Measurements from ENCODE around the gene CASQ1. TPM values are rescaled to one million over a fixed set of nuclear protein-coding genes. Genes with fewer than 3 reads are reported as not detected.

CASQ1 gene
- 0.15 TPM in 1 of 2 replicates, not detected in the other for total RNA-seq

DNA sequence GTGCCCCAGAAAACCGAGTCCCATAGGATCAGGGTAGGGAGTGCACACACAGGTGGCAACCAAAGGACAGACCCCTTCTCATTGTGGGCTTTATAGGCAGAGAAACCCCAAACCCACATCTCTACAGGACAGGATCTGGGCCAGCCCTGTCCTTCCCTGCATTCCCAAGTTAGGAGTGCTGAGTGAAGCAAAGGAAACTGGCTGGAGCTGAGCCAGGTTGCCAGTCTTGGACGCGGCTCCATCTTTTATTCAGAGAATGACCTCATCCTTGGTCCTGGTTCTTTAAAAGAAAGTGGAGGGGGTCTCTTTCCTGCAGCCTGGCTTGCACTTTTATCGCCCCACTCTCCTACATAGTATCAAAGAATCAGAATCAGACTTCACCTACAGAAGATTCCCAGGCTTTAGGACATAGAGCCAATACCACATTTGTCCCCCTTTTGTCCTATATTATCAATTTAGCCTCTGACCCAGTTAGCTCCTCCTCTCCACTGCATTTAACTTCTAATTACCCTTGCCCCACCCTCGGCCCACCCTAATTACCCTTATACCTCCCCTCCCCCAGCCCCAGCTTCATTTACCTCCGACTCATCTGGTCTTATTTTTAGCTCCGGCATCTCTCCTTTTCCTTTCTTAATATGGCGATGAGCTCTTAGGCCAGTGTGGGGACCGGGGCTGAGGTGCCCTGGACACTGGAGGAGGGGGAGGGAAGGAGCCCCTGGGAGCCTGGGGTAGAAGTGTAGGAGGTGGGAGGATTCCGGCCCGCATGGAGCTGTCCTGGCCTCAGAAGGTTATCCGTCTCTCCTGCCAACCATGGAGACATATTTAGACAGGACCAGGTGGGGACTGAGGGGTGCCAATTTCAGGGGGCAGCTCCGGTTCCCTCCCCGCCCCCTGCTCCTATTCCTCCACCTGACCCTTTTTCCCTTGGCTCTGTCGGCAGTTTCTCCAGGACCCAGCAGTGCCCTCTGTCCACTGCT lies at the start of gene CASQ1:
CASQ1 (plus strand) TSS at position 927 of the 977 bp plus-strand sequence. CDS start 177 bp downstream, outside the sequence.

DNA sequence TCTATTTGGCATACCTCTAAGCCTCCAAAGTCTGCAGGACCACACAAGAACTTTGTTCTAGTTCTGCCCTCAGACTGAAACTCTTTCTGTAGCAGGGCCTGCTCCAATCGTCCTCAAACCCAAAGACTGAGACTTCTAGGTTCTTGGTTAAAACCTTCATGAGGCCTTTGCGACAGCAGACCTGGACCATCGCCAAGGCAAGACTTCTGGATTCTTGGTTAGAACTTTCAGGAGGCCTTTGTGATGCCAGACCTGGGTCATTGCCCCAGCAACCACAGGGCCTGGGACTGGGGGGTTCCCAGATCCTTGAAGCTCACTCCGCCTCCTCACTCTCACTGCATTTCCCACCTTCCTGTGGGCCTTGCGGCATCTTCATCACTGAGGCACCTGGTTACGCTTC lies 39.1 kb upstream of the CASQ1 start, which contains the start of gene ATP1A4:
ATP1A4 (plus strand) TSS at position 301 of the 400 bp plus-strand sequence. CDS start 438 bp downstream, outside the sequence.

DNA sequence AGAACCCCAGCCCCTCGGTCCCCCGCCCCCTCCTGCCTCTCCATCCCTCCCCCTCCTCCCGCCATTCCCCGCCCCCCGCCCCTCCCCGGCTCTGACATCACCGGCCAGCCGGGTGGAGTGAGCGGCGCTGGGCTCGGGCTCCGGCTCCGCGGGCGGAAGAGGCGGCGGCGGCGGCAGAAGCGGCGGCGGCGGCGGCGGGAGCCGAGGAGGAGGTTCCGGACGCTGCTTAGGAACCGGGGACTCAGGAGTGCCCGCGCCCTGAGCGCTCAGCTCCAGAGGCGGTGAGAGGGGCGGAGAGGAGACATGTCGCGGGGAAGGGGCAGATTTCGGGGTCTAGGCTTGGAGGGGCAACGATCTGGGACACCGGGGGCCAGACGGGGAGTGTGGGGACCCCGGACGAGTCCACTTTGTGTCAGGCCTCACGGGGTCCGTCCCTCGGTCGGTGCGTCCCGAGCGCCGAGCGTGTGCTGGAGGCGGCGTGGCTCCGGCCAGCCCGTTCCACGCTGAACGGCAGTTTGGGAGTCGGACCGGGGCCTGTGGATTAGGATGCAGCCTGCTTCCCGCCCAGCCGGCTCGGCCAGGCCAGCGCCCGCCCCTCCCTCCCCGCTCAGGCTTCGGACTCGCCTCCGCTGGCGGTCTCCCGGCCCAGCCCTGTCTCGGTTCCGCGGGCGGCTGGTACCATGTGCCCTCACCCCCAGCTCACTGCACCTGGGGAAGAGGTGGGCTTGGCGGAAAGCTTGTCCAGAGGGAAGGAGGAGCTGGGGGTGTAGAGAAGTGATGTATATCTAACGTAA lies 15.1 kb downstream of the CASQ1 start, which contains the start of gene PEA15:
PEA15 (plus strand) TSS at position 143 of the 794 bp plus-strand sequence. CDS start 6,161 bp downstream, outside the sequence.

Other genes starting within 250 kb of the CASQ1 start
- under 0.01 and 0.17 TPM in 2 replicates for gene IGSF9, start 245.0 kb upstream of the CASQ1 start, total RNA-seq
- not detected in 2 replicates for gene SLAMF9, start 236.3 kb upstream of the CASQ1 start, total RNA-seq
- gene PIGM, start 158.6 kb upstream of the CASQ1 start, total RNA-seq: 2.2 and 2.4 TPM in 2 replicates
- gene KCNJ10, start 120.4 kb upstream of the CASQ1 start, total RNA-seq: not detected in 2 replicates
- not detected in 2 replicates for gene KCNJ9, start 109.0 kb upstream of the CASQ1 start, total RNA-seq
- 13.2 and 14.1 TPM in 2 replicates for gene IGSF8, start 92.0 kb upstream of the CASQ1 start, total RNA-seq
- gene ATP1A2, start 74.8 kb upstream of the CASQ1 start, total RNA-seq: 0.50 and 1.5 TPM in 2 replicates
- gene ATP1A4, start 39.0 kb upstream of the CASQ1 start, total RNA-seq: not detected in 2 replicates
- 71.3 and 77.7 TPM in 2 replicates for gene PEA15, start 14.8 kb downstream of the CASQ1 start, total RNA-seq
- gene DCAF8, start 72.0 kb downstream of the CASQ1 start, total RNA-seq: 35.1 and 41.5 TPM in 2 replicates
- 42.1 and 52.5 TPM in 2 replicates for gene PEX19, start 94.6 kb downstream of the CASQ1 start, total RNA-seq
- gene COPA, start 152.7 kb downstream of the CASQ1 start, total RNA-seq: 191 and 193 TPM in 2 replicates
- gene NCSTN, start 152.8 kb downstream of the CASQ1 start, total RNA-seq: 56.0 and 68.1 TPM in 2 replicates
- under 0.01 TPM in 1 of 2 replicates, not detected in the other for gene NHLH1, start 176.5 kb downstream of the CASQ1 start, total RNA-seq
- gene VANGL2, start 210.0 kb downstream of the CASQ1 start, total RNA-seq: 0.89 and 1.0 TPM in 2 replicates

Measured in bronchus fibroblast of lung (primary cell).